HEK293T (cell line): Measurements from ENCODE around the gene RPS29.

Experiments
- CTBP1 ChIP-seq: fragments of 450-650 bp; IDR thresholded peaks from 2 replicates; pipeline ENCODE4 v1.6.1; 2016; ENCODE audit warnings: borderline replicate concordance
- FOXA1 ChIP-seq: fragments of 450-650 bp; IDR thresholded peaks from 2 replicates; pipeline ENCODE4 v1.6.1; 2016; ENCODE audit warnings: mild to moderate bottlenecking
- FOXM1 ChIP-seq: fragments of 450-650 bp; IDR thresholded peaks from 2 replicates; pipeline ENCODE4 v1.6.1; 2017; ENCODE audit warnings: mild to moderate bottlenecking, borderline replicate concordance
- NFRKB ChIP-seq: fragments of 450-650 bp; IDR thresholded peaks from 2 replicates; pipeline ENCODE4 v1.6.1; 2016; ENCODE audit warnings: mild to moderate bottlenecking, moderate library complexity
- SP1 ChIP-seq: fragments of 450-650 bp; IDR thresholded peaks from 2 replicates; pipeline ENCODE4 v1.6.1; 2017
- TARDBP ChIP-seq: fragments of 450-650 bp; IDR thresholded peaks from 2 replicates; pipeline ENCODE4 v1.6.1; 2016
- ZNF384 ChIP-seq: fragments of 450-650 bp; IDR thresholded peaks from 2 replicates; pipeline ENCODE4 v1.6.1; 2016

DNA sequence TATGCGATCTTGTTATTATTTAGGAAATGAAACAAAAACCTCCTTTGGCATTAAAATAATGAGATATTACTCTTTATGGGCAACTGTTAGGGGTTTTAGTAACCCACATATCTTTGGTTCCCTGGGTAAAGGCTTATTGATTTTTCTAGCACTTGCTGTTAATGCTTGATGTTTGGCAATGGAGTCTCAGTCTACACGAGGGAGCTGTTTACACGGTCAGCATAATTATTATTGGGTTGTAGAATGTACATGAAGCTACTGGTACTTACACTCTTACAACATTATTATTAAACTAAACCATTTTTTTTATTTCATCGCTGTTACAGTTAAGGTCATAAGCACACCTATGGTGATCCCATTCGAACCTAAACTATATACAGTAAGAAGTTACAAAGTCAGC, 12.1 kb downstream of the RPS29 start:
- no peak for TF ChIP-seq CTBP1
- TF ChIP-seq SP1 = no peak
- no peak for TF ChIP-seq ZNF384
- TF ChIP-seq FOXA1 = no peak
- no peak for TF ChIP-seq TARDBP
- TF ChIP-seq FOXM1 = no peak
- no peak for TF ChIP-seq NFRKB
